ENCODE data around the gene TRAIP.
A peak's percentile ranks its signal among the peaks of the same experiment; 100 is the strongest.
"Not testable (repeated sequence)": the region's sequence is repeated elsewhere in the genome, so short reads cannot be mapped to it uniquely, and the experiment has no call there.

TRAIP gene

DNA sequence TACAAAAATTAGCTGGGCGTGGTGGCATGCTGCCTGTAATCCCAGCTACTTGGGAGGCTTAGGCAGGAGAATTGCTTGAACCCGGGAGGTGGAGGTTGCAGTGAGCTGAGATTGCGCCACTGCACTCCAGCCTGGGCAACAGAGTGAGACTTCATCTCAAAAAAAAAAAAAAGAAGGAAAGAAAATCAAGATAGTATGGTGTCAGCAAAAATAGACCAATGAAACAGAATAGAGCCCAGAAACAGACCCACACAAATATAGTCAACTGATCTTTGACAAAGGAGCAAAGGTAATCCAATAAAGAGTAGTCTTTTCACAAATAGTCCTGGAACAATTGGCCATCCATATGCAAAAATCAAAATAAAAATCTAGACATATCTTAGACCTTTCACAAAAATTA lies 33.2 kb downstream of the TRAIP start:
- not testable (repeated sequence) for DNase-seq (ENCODE audit: low read depth, low spot score)

DNA sequence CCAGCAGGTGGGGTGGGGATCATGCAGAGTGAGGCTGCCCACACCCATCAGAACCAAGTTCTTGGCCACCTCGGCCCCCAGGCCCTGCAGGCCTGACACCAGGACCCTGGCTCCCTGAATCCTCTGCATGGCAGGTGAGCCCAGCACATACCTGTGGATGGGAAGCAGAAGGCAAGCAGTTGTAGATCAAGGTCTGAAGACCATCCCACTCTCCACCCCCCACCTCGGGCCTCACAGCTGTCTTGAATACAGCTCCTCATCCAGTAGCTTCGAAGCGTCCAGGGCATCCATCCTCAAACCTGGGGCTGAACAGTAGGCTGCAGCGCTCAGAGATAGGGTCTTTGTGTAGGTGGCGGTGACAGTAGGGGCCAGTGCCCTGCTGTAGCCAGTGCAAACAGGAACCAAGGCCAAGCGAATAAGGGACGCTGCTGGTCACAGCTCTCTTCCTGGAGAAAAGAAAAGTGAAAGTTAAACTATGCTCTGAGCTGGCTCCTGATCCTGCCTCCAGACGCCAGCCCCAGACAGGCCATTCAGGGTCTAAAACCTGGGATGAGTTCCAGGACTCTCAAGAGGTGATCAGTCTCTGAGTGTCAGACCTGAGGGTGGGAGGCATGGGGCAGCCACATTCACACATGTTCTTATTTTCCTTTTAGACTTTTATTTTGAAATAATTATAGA lies 42.7 kb downstream of the TRAIP start, which contains the start of gene UBA7:
Gene UBA7 (minus strand): TSS at position 457 of the 678 bp plus-strand sequence. CDS start 166 bp downstream, at position 291.
- DNase-seq (ENCODE audit: low read depth, low spot score), result no peak

- DNase-seq (ENCODE audit: low read depth, low spot score), result no peak
Observed at GRCh38 chr3:49812916-49813496, 43.4 kb downstream of the TRAIP start.

GRCh38 chr3:49807431-49808114 lies 48.8 kb downstream of the TRAIP start:
- no peak for DNase-seq (ENCODE audit: low read depth, low spot score)

- no peak for DNase-seq (ENCODE audit: low read depth, low spot score)
Observed at GRCh38 chr3:49806850-49807249, 49.5 kb downstream of the TRAIP start.

GRCh38 chr3:49805897-49806701 lies 50.3 kb downstream of the TRAIP start:
- DNase-seq (ENCODE audit: low read depth, low spot score), result no peak

- DNase-seq (ENCODE audit: low read depth, low spot score), result peak; percentile 72
Observed at GRCh38 chr3:49805367-49805782, 51.0 kb downstream of the TRAIP start.

DNA sequence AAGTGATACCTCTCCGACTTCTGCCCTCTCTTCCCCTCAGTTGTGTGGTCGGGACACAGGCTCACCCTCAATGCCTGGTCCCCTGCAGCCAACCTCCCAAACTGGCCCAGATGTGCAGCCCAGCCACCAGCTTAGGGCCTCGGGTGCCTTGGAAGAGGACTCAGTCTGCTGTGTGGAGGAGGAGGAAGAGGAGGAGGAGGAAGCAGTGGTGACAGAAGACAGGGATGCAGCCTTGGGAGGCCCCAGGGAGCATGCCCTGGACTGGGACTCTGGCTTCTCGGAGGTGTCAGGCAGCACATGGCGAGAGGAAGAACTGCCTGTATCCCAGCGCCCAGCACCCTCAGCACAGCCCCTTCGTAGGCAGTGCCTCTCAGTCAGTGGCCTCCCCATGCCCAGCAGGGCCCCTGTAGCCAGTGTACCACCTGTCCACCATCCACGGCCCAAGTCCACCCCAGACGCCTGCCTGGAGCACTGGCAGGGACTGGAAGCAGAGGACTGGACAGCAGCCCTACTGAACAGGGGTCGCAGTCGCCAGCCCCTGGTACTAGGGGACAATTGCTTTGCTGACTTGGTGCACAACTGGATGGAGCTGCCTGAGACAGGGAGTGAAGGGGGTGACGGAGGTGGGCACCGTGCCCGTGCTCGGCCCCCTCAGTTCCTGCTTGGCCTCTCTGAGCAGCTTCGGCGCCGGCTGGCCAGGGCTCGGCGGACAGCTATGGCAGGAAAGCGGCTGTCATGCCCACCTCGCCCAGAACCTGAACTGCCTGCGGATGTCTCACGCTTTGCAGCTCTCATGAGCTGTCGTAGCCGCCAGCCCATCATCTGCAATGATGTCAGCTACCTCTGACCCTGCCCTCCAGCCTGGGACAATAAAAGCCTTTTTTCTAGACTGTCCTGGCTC lies 52.0 kb downstream of the TRAIP start:
- DNase-seq (ENCODE audit: low read depth, low spot score), result no peak

- DNase-seq (ENCODE audit: low read depth, low spot score), result no peak
Observed at GRCh38 chr3:49803465-49804140, 52.8 kb downstream of the TRAIP start.

- DNase-seq (ENCODE audit: low read depth, low spot score), result peak; percentile 47
Observed at GRCh38 chr3:49802719-49803464, 53.5 kb downstream of the TRAIP start, which contains the start of gene INKA1. INKA1 (plus strand) TSS chr3:49803261; CDS start chr3:49803393, 132 bp downstream.

GRCh38 chr3:49801160-49801559 lies 55.2 kb downstream of the TRAIP start:
- no peak for DNase-seq (ENCODE audit: low read depth, low spot score)

DNA sequence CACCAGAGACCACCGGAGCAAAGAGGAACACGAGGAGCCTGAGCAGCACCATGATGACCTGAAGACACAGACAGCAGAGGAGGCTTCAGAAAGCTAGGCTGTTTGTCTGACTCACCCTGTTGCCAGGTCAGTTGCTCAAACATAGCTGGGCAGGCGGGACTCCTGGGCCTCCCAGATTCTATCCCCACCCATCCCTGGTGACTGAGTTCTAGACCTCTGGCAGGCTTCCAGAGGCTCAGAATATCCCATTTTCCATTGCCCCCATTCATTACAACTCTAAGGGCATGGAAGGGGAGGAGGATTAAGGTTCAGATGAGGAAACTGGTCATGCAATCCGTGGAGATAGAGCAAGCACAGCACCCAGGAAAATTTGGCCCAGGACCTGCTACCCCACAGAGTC lies 56.6 kb downstream of the TRAIP start, which contains the start of gene CDHR4:
Gene CDHR4 (minus strand): TSS at position 113 of the 400 bp plus-strand sequence. CDS start 61 bp downstream, at position 52.
- DNase-seq (ENCODE audit: low read depth, low spot score), result no peak

DNA sequence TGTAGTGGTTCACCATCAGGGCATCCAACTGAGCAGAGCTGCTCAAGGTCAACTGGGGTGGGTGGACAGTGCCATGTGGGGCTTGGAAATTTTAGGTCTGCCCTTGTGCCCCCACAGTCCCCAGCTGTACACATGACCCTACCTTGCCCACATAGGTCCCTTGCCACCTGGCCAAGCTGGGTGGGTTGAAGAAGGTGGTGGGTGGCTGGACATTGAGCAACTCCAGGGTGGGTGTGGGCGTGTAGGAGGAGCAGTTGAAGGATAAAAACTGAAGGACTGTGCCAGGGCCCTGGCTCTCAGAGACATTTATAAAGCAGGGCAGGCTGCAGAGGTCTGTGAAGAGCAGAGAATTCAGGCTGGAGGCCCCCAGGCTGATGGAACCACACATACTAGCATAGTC lies 57.3 kb downstream of the TRAIP start:
- DNase-seq (ENCODE audit: low read depth, low spot score), result no peak

DNA sequence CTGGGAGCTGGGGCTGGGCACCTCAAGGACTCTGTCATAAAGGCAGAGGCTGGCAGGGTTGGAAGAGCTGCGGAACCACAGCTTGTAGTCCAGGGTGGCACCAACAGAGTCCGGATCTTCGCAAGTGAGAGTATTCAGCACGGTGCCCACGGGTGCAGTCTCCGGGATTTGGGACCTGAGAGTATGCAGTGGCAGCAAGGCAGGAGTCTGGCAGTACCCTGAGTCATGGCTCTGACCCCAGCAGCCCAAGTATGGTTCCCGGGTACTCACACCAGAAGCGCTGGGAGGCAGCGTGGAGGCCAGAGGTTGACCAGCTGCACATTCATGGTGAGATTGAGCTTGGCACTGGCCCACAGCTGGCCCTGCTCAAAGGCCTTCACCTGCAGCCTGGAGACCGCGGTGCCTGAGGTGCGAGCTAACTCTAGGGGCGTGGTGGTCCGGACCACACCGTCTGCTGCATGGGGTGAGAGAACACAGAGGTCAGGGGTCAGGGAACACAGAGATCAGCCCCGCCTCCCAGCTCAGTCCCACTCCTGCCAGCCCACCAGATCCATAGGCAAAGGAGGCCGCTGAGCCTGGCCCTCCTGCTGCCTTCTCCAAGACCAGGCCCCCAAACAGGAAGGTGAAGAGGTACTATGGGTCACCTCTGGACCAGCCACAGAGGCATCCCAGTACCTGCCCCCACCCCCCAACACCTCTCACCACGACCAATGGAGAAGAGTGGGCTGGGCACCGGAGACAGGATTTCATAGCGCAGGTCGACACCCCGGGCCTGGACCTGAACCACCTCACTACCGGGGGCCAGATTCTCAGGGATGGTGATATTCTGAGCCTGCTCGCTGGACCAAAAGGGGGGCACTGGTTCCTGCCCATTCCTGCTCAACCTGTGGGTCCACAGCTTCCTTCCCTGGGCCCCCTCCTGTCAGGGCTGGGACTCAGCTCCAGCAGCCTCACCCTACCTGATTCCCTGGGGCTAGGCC lies 61.1 kb downstream of the TRAIP start:
- DNase-seq (ENCODE audit: low read depth, low spot score), result no peak

DNA sequence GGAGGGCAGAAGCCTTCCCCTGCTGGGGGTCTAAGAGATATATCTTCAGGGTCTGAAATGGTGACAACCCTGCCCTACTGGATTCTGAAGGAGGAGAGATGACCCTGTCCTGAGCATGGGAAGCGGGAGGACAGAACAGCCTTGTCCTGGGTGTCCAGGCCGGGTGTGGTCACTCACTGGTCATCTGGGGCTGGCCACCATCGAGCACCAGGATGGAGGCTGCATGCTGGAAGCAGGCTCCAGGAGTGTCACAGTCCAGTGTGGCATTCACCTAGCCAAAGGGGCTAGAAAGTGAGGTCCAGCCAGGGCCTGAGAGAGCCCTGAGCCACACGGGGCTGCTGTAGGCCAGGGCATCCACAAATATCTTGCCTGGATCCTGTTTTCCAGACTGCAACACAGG lies 61.9 kb downstream of the TRAIP start:
- no peak for DNase-seq (ENCODE audit: low read depth, low spot score)

- no peak for DNase-seq (ENCODE audit: low read depth, low spot score)
Observed at GRCh38 chr3:49793486-49794085, 62.8 kb downstream of the TRAIP start.

DNA sequence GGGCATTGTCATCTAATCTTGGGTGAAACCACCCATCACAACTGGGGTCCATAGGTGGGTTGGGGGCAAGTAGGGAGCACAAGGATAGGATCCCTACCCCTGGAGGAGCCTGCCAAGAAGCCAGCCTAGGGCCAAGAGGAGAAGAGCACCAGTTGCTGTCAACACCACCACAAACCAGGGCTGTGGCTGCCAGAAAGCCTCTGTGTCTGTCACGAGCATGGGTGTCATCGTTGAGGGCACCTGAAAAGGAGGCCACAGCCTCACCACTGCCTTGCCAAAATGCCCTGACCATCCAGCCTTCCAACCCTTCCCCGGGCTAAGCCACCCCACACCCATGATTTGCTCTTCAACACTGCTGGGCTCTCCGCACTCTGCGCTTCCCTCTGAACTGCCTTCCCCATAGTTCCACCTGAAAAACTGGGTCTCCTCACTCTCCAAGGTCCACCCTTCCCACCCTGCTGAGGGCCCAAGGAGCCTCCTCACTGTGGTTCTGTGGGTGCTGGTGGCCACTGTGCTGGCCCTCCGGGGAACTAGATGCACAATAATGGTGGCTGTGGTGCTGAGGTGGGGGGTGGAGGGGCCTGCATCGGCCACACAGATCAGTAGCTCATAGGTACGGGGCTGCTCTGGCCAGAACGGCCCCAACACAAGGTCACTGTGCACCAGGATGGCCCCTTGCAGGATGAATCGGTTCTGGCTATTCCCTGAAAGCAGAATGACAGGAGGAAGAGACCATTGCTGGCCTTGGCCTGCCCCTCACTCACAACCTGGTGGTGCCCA lies 63.8 kb downstream of the TRAIP start:
- no peak for DNase-seq (ENCODE audit: low read depth, low spot score)

All from brain pericyte (primary cell).